GM19035 (cell line): ENCODE data around the gene INPP5B.

Source experiments
- ATAC-seq: cut with Tn5 transposase; IDR thresholded peaks from one replicate; pipeline ENCODE4 v1.9.1; 2021; ENCODE audit not compliant: unreplicated experiment

The INPP5B gene

DNA sequence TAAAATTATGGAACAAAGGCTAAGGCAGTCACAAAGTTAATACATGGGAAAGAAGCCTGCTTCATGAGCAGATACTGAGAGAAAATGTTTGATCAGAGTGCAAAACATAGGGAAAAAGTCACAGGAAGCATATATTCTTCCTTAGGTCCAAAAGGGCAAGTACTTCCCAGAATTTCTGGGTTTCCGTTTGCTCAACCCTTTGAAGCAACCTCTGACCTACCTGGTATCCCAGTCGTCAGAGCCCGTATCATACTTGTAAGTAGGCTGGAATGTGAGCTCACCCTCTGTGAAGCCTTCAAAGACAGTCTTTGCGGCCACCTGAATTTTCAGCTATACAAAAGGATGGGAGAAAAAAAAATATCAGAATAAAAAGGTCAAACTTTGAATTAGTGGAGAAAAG lies 67.0 kb downstream of the INPP5B start:
- no peak for ATAC-seq

DNA sequence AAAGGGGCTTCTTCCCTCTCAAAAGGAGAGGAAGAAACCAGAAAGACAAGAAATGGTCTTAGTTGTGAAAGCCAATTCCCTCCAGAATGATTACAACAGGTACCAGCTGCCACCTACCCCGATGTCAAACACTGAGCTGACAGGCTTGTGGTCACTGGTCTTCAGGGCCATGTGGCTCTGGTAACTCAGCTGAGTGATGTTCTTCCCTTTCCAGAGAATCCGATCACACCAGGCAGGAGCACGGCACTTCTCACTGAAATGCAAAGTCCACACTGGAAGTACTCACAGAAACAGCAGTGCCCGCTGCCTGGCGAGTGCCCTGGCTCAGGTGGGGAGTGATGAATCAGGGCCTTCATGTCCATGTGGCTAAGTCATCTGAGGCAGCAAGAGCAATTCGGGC lies 68.8 kb downstream of the INPP5B start:
- ATAC-seq, result no peak

DNA sequence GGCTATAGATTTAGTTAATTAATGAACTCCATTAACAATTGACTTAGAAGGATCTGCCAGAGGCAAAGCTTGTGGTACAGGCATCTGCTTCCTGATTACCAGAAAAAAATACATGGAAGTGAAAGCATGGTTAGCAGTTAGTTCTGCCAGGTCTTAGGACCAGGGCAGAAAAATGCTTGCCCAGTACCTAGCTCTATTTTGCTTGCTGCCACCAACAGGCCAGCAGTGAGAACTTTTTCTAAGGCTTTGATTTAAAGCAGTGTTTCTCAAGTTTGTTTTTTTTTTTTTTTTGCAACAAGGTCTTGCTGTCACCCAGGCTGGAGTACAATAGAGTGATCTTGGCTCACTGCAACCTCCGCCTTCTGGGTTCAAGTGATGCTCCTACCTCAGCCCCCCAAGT lies 71.0 kb downstream of the INPP5B start:
- no peak for ATAC-seq

DNA sequence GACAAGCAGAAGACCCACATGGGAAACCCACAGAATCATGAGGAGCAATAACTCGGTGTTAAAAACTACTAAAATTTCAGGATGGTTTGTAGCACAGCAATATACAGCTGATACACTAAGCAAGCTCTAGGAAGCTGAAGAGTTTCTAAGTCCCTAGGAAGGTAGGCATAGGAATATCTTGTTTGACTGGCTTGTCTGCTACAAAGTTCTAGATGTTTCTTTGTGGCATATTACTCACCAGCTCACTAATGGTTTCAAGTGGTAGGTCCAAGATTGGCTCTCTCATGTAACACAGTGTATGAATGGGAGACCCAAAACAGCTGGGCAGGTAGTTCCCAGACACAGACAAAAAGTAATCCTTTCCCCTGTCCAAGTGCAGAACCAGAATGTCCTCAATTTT lies 74.2 kb downstream of the INPP5B start:
- no peak for ATAC-seq

GRCh38 chr1:37868466-37868865 lies 78.4 kb downstream of the INPP5B start:
- no peak for ATAC-seq

GRCh38 chr1:37867784-37868183 lies 79.1 kb downstream of the INPP5B start:
- ATAC-seq, result no peak

GRCh38 chr1:37866491-37866890 lies 80.4 kb downstream of the INPP5B start:
- no peak for ATAC-seq

- ATAC-seq, result no peak
These were observed 81.3 kb downstream of the INPP5B start for GRCh38 chr1:37865348-37866120.

DNA sequence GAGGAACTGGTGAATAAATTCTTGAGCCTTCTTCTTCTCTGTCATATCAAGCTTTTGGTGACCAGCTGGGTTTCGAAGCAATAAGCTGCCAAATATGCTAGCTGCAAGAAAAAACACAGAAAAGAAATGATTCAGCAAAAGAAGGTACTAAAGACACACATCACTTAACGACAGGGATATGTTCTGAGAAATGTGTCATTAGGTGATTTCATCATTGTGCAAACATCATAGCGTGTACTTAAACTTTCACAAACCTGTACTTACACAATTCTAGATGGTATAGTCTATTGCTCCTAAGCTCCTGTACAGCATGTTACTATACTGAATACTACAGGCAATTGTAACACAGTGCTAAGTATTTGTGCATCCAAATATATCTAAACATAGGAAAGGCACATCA lies 84.5 kb downstream of the INPP5B start:
- ATAC-seq, result no peak

DNA sequence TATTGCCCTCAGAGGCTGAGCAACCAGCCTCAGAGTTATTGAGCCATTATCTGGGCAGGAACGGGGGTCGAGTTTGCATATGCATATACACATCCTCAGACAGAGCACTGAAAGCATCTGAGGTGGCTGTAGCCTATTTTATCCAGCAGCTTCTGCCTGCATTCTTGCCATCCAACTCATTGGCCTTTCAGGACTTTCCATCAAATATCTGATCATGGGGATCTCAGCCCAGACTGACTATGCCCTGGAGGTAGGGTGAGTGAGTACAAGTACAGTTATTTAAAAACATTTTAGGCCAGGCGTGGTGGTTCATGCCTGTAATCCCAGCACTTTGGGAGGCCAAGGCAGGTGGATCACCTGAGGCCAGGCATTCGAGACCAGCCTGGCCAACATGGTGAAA lies 85.7 kb downstream of the INPP5B start:
- ATAC-seq, result no peak

DNA sequence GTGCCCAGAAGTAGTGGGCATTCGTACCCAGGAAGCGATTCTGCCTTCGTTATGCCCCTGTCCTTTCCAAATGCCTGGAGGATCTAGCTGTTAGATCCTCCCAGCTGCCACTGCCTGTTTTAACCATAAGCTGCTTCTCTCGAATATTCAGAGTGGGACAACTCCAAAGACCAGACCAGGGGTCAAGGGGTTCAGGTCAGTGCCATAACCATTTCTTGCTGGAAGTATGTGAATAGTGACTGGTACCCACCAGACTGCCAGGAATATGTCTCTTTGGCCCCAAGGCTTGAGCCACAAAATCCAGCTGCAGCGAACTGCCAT lies 86.5 kb downstream of the INPP5B start:
- no peak for ATAC-seq

DNA sequence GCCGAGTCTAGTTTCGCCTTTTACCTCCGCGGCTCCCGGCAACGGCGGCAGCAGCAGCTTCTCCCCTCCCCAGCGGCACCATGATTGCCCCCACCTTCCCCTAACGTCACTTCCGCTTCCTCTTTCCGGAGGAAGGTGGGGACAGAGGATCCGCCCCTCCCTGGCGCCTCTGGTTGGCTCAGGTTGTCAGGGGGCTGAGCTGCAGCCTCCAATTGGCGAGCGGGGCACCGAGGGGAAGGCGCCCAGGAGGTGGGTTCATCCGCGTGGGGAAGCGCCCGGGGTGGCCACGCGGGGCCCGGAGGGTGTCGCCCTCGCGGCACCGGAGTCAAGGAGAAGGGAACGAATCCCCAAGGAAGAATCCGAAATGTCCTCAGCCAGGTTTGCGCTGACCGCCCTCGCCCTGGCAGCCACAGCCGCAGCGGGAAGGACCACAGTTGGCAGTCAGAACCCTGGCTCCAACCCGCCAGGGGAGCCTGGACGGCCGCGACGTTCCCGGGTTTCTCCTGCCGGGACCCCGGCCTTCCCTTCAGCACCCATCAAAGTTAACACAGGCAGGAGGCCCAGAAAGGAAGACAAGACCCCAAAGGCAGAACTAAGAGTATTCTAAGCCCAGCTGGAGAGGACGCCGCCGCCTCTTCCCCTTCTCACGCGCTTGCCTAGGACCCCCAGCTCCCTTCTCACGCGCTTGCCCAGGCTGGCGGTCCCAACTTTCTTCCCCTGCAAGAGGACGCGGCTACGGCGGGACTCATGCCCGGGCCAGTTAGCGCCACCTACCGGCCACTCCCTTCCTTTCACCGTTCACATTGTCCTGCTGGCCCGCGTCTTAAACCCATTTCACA lies 87.1 kb downstream of the INPP5B start, which contains the start of gene MTF1:
Gene MTF1 (minus strand): TSS at position 86 of the 839 bp plus-strand sequence. CDS start 1,934 bp downstream, outside the sequence.
- ATAC-seq, result peak; percentile 89

DNA sequence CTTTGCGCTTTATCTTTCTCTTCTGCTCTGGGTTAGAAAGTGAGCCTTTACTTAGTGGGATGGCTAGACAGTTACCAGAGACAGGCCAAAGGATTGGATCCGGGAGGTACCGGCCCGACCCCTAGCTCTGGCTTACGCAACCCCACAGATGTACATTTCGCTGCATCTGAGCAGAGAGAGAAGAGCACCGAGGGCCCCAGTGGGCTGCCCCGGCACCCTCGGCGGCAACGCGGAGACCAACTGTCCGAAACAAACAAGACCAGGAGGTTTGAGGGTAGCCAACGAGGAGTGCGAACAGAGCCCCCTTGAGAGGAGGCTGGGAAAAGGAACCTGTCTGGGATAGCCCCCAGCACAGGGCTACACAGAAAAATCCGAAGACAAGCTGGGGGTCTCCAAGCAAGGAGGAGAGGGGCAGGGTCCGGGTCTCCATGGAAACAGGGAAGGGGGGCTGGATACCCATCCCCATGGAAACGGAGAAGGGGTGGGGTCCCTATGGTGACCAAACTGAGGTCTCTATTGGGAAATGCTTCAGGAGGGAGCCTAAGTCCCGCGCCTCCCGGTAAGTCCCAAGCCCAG lies 87.8 kb downstream of the INPP5B start:
- peak; percentile 6 for ATAC-seq

DNA sequence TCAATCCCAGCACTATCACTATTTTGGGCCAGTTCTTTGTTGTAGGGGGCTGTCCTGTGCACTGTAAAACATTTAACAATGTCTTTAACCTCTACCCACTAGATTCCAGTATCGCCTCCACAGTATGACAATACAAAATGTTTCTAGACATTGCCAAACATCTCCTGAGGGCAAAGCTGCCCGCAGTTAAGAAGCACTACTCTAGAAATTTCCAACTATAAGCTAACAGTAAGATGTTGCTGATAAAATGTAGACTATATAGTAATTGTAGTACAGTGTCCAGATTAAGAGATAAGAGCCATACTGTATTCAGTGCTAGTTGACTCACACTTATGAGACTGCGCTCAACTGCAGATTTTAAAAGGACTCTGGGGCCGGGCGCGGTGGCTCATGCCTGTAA lies 92.4 kb downstream of the INPP5B start:
- ATAC-seq, result no peak

DNA sequence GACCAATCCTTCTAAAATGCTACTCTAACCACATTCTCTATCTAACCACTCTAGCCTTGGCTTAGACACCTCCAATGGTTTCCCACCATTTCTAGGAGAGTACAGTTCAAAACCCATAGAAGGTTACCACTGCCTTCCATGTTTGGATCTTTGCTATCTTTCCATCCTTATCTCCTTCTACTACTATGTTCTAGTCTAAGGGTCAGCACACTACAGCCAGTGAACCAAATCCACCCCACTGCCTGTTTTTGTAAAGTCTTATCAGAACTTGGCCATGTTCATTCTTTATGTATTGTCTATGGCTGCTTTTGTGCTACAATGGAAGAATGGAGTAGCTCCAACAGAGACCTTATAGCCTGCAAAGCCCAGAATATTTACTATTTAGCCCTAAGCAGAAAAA lies 93.7 kb downstream of the INPP5B start:
- no peak for ATAC-seq

- no peak for ATAC-seq
These were observed 95.1 kb downstream of the INPP5B start for GRCh38 chr1:37851782-37852210.

- ATAC-seq, result no peak
These were observed 95.6 kb downstream of the INPP5B start for GRCh38 chr1:37851262-37851661.

GRCh38 chr1:37850352-37850955 lies 96.4 kb downstream of the INPP5B start:
- no peak for ATAC-seq

GRCh38 chr1:37849480-37849879 lies 97.4 kb downstream of the INPP5B start:
- no peak for ATAC-seq

DNA sequence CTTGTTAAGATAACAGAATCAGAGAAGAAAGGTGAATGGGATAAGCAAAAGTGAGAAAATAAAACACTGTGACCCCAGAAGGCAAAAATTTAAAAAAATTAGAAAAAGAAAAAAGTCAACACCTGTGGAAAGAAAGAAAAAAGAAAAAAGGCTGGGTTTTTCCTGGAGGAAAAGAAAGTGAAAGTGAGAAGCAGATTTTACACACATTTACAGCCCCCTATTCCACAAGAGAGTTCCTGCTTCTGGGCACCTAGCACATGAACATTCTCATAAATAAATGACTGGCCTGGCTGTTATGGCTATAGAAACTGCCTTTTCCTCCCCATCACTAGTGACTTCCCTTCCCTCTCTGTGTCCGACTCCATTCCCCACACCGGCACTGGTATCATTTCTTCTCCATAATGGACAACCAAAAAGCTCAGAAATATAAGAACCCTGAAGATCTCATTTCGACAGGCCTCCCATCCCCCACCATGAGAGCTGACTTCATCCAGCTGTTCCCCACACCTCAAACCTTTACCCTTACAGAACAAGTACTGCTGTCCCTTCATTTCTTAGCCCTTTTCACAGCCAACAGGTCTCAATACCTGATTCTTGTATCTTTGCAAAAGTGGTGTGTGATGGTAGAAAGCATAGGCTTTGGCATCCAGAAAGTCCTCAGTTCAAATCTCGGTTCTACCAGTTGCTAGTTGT lies 100.1 kb downstream of the INPP5B start:
- ATAC-seq, result no peak

DNA sequence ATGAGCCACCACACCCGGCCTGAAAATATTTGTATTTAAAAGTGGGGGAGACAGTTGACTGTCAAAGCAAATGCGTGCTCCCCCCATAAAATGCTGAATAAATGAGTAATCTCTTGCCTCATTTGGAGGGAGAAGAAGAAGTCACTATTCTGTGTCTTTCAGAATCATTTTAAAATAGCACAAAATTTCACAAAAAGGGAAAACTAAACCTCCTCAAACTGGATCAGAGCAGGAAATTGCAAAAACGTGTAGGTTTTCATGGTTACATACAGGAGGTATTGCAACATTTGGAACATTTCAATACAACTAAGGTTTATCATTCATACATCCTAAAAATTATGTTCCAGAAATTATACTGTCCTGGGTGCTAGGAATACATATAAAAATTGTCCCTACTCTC lies 101.1 kb downstream of the INPP5B start:
- no peak for ATAC-seq
